Activated CD4-positive, alpha-beta T cell treated with anti-CD3 and anti-CD28 coated beads for 4 hours (primary cell): ENCODE measurements around the gene MLLT10.

ENCODE experiments used
- DNase-seq, 2 donors: peaks; one replicate each; pipeline ENCODE4 v3.0.0-alpha.2; 2020

MLLT10 gene

GRCh38 chr10:21749788-21750187 lies 215.8 kb downstream of the MLLT10 start:
- no peak for DNase-seq

GRCh38 chr10:21750424-21750823 lies 216.4 kb downstream of the MLLT10 start:
- DNase-seq, result no peak

- DNase-seq, result no peak
Observed at GRCh38 chr10:21751341-21752310, 217.6 kb downstream of the MLLT10 start.

GRCh38 chr10:21753497-21754270 lies 219.7 kb downstream of the MLLT10 start:
- no peak for DNase-seq

GRCh38 chr10:21754410-21755011 lies 220.5 kb downstream of the MLLT10 start:
- no peak for DNase-seq

- DNase-seq, result no peak
Observed at GRCh38 chr10:21756707-21757106, 222.7 kb downstream of the MLLT10 start.

- DNase-seq, result no peak
Observed at GRCh38 chr10:21757185-21757901, 223.3 kb downstream of the MLLT10 start.

- DNase-seq, result no peak
Observed at GRCh38 chr10:21758239-21758638, 224.2 kb downstream of the MLLT10 start.

- no peak for DNase-seq
Observed at GRCh38 chr10:21758696-21759095, 224.7 kb downstream of the MLLT10 start.

GRCh38 chr10:21759232-21759631 lies 225.2 kb downstream of the MLLT10 start:
- no peak for DNase-seq

GRCh38 chr10:21760332-21760731 lies 226.3 kb downstream of the MLLT10 start:
- no peak for DNase-seq

- DNase-seq, result no peak
Observed at GRCh38 chr10:21764466-21765189, 230.6 kb downstream of the MLLT10 start.

- no peak for DNase-seq
Observed at GRCh38 chr10:21769041-21769440, 235.0 kb downstream of the MLLT10 start.

GRCh38 chr10:21771219-21771618 lies 237.2 kb downstream of the MLLT10 start:
- no peak for DNase-seq

- no peak for DNase-seq
Observed at GRCh38 chr10:21776883-21777282, 242.9 kb downstream of the MLLT10 start.

- no peak for DNase-seq
Observed at GRCh38 chr10:21791276-21791675, 257.2 kb downstream of the MLLT10 start.
